Non-pigmented ciliary epithelial cell (primary cell): ENCODE measurements around the gene GPC3.
A peak's percentile ranks its signal among the peaks of the same experiment; 100 is the strongest.
"Not testable (repeated sequence)": the region's sequence is repeated elsewhere in the genome, so short reads cannot be mapped to it uniquely, and the experiment has no call there.

Source experiments
- DNase-seq: peaks from one replicate; pipeline ENCODE4 v3.0.0-alpha.2; 2010; ENCODE audit warnings: low read depth

Gene GPC3

DNA sequence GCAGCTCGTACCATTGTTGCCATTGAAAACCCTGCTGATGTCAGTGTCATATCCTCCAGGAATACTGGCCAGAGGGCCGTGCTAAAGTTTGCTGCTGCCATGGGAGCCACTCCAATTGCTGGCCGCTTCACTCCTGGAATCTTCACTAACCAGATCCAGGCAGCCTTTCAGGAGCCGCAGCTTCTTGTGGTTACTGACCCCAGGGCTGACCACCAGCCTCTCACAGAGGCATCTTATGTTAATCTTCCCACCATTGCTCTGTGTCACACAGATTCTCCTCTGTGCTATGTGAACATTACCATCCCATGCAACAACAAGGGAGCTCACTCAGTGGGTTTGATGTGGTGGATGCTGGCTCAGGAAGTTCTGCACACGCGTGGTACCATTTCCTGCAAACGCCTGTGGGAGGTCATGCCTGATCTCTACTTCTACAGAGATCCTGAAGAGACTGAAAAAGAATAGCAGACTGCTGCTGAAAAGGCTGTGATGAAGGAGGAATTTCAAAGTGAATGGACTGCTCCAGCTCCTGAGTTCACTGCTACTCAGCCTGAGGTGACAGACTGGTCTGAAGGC lies 222.3 kb downstream of the GPC3 start:
- DNase-seq = not testable (repeated sequence)

DNA sequence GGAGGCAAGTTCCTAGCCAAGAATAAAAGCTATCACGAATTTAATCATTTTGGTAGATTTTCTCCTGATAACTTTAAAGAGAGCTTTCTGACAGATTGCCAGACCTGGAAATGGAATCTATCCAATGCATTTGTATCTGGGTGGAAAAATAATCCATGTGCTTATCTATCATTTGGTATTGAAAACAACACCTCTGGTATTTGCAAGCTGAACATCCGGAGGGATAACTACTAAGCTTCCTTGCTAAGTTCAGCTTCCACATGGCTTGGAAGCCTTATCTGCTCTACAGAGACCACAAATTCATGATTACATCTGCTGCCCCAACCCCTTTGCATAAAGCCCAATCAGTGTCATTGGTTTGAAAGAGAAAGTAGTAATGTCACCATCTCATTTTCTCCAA lies 230.7 kb downstream of the GPC3 start:
- DNase-seq = no peak

DNA sequence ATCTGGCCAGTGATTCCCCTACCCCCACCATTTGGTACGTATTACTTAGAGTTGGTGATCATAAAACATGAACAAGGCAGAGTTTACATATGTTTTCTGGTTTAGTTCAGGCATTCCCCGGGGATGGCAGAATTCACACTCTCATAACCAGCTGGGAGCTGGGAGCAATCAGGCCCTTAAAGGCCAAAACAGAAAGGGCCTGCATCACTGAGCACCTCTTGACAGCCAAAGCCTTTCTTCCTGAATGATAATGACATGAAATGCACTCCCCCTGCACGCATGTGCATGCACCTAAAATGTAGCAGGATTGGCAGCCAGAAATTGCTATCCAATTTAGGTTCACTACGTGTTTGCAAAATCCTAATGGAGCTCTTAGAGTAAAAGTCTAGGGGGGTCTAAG lies 235.4 kb downstream of the GPC3 start:
- no peak for DNase-seq

DNA sequence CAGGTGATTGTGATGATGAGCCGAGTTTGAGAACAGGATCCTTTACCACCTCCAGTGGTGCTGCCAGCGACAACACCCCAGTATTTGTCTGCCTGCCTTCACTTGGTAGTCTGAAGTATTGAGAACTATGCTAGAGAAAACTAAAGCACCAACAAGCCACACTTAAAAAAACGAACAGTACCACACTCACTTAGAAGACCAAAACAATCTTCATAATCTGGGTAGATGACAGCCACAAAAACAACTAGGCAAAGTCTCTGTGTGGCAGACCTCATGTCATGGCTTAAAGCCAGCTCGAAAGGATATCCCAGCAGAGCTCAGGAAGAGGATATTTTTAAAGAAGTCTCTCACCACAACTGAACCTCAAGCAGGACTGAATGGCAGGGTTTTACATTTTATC lies 236.0 kb downstream of the GPC3 start:
- DNase-seq = no peak

DNA sequence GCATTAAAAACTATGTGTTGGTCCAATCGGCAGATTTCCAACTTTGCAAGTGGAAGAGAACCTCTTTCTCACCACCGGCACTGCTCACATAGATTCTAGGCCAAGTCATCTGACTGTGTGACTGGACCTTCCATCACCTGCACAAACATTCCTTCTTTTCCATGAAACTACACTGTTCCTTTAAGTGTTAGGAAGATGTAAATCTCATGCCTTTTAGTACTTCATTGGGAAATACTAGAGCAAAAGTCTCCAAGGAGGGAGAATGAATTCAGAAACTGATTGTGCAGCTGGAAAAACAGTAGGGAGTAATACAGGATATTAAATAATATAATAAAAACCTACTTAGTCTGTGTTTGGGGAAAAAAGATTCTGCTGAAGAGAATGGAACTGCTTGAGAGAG lies 238.2 kb downstream of the GPC3 start:
- no peak for DNase-seq

DNA sequence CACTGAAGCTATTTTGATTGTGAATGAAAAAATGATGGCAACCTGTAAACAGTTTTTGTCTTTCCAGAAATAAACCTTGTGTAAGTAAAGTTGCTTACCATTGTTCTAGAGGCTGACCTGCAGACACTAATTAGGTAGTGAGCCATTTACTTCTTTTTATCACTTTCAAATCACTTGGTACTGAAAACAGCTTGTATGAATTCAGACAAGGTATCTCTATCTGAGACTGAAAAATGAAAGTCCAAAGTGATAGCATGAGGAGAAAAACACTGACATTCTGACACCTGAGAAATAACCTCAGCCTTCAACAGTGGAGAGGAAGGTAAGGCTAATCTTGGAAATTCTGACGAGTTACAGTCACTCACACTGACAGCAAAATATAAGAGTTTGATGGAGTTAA lies 238.8 kb downstream of the GPC3 start:
- no peak for DNase-seq

DNA sequence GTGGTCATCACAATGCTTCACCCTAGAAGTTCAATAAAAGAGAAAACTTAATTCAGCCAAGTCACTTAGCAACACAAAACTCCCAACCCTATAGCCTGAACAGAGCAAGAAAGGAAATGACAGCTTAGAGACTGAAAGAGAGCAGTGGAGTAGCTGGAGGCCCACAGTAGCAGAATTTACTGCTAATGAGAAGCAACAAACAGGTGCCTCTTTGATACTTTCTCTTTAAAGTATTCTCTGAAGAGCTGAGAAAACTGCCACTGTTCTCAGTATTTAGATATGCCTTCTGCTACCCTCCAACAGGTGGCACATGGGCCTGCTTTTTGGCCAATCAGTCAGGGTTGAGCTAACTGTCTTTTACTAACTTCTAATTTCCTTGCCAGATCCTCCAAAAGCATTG lies 240.0 kb downstream of the GPC3 start:
- no peak for DNase-seq

DNA sequence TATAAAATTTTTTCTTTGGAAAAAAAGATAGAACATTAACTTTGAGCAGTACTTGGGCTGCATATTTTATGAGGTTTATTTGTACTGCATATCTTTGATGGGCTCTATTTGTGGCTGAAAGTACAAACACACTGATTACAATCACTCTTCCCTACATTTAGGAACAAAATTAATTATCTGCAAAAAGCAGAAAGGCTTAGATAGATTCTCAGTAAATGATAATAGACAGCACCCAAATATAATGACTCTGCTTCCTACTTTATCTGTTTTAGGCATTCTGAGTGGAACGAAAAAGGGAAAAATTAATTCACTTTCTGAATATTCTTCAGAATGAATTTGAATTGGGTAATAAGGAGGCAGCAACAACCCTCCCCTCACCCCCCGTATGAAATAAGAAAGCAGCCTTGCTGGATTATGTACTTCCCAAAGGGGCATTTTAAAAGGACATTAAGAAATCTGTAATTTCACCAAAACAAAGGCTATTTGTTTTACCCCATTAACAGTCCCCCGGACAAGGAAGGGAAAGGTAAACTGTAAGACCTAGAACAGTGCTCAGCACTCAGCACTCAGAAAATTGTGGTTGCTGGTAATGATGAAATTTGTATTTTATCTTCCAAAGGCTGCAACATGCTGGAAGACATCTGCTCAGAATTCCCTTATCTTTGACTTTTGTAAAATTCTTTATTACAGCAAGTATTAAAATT lies 242.6 kb downstream of the GPC3 start:
- DNase-seq = no peak

DNA sequence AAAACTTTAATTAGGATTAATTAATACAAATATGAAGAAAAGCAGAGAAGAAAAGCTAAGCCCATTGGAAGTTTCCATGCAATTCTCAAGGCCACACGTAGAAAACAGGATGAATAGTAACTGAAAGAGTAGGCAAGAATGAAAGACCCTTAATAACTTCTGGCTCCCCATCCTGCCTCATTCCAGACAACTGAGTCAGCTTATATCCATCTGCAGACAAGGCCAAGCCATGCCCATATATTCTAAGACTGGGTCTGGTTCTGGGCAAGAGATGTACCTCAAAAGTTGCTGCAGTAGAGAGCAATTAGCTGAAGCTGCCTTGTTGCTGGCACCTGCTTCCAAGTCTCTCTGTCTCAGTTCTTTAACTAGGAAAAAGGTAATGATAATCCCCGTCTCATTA lies 244.1 kb downstream of the GPC3 start:
- DNase-seq = no peak

DNA sequence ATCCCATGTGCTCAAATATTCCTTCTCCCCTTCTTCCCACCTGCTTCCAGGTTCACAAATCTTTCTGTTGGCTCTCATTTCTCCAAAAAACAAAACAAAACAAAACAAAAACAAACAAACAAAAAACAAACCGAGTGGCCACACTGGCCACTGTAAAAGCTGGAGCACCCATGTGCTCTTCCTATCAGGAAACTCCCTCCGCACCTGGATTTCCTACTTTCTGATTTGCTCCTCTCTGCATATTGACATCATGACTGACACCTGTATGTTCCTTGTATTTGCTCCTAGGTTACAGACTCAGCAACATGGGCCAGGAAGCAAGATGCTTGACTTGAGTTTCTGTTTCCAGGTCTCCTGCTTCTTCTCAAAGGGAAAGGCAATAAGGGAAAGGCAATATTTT lies 258.8 kb downstream of the GPC3 start:
- no peak for DNase-seq

DNA sequence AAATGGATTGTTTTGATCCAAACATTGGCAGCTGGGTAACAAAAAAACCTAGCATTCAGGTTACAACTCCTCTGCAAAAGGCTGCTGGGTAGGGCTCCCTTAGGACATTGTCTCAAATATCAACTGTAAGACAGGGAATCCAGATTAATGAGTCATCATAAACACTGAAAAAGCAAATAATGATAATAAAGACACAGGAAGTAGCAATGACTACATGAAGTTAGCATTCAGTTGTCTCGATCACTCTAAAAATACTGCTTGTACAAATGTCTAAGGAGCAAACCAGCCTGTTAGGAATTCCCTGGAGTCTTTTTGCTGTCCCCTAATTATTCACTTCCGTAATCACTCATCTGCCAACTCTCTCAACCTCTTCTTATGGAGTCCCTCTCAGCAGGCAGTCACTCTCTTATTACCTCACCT lies 259.2 kb downstream of the GPC3 start:
- peak; percentile 35 for DNase-seq

DNA sequence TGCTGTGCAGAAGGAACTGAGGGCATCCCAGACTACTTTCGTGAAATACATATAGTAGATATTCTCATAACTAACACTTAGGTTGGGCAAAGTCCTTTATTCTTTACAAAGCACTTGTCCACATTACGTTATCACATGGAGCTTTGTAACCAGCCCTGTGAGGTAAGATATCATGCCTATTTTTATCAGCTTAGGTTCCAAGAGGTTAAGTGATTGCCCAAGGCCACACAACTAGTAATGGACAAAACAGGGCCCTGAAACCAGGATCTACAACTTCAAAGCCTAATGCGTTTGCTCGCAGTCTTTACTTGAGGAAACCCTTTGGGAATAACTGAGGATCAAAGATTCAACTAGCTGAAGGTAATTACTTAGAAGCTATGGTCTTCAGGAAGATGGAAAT lies 261.5 kb downstream of the GPC3 start:
- DNase-seq = no peak

DNA sequence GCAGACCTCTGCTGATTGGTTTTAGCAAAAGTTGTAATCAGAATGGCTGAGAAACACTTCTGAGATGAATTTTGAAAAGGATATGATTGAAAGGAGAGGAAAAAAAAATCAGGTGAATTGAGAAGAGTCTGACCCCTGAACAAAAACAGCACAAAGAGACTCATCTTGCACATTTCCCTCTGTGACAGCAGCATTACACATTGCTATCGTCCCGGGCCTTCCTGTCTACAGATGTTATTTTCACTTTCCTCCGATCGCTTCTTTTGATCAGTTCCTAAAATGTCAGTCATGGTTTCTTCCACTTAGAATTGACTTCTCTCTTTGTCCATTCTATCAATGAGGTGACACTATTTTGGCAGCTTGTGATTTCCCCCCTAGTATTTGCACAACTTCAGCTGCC lies 262.6 kb downstream of the GPC3 start:
- DNase-seq = no peak

DNA sequence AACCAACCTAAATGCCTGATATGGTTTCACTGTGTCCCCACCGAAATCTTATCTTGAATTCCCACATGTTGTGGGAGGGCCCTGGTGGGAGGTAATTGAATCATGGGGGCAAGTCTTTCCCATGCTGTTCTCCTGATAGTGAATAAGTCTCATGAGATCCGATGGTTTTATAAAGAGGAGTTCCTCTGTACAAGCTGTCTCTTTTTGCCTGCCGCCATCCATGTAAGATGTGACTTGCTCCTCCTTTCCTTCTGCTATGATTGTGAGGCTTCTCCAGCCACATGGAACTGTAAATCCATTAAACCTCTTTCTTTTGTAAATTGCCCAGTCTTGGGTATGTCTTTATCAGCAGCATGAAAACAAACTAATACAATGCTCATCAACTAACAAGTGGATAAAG lies 265.1 kb downstream of the GPC3 start:
- not testable (repeated sequence) for DNase-seq

DNA sequence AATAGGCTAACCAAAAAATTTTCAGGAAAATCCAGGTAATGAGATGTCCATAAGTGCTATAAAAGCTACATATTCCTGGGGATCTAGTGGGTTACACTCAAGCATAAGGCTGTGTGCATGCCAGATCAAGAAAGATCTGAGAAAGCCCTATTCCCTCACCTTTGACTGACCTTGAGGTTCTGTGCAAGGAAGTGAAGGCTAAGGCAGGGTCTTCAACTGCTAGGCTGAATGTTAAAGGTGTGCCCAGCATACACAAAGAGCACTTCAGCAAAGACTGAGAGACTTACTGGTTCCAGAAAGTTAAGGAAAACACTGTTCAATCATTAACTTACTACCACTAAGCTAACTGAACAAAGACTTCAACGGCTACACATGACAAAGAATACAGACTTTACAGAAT lies 269.7 kb downstream of the GPC3 start:
- DNase-seq = no peak

DNA sequence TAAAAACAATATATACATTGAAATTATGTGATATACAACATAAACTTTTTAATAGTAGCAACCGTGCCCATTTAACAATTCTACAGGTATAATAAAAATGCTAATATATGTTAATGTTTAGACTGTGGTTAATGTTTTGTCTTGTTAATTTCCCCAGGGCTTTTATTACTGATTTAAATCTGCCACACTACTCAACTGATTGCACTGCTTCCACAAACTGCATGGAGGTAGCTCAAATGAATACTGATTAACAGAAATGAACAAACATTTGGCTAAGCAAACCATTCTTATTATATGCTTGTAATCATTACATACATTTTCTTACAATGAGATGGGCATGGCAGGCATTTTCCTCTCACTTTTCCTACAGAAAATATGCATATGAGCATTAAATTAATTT lies 275.9 kb downstream of the GPC3 start:
- no peak for DNase-seq

DNA sequence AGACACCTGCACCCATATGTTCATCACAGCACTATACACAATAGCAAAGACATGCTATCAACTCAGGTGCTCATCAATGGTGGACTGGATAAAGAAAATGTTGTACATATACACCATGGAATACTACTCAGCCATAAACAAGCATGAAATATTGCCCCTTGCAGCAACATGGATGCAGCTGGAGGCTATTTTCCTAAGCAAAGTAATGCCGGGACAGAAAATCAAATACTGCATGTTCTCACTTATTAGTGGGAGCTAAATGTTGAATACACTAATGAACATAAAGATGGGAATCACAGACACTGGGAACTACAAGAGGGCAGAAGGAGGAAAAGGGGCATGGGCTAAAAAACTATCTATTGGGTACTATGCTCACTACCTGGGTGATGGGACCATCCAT lies 278.5 kb downstream of the GPC3 start:
- no peak for DNase-seq

DNA sequence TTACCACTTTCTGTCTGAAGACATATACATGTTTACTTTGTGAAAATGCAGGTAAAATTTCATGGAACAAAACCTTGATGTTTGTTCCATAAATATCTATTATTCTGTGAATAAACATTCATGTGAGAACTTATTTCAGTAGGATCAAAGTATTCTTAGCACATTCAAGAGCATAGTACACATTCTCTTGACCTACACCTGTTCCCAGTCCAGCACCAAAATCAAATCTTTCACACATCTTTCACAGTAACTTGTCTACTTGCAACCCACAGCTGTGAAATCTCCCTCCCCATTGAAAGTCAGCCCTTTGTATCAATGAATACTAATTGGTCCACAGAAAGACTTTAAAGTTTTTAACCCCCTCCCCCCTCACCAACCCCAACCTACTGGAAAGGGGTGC lies 283.2 kb downstream of the GPC3 start:
- no peak for DNase-seq

DNA sequence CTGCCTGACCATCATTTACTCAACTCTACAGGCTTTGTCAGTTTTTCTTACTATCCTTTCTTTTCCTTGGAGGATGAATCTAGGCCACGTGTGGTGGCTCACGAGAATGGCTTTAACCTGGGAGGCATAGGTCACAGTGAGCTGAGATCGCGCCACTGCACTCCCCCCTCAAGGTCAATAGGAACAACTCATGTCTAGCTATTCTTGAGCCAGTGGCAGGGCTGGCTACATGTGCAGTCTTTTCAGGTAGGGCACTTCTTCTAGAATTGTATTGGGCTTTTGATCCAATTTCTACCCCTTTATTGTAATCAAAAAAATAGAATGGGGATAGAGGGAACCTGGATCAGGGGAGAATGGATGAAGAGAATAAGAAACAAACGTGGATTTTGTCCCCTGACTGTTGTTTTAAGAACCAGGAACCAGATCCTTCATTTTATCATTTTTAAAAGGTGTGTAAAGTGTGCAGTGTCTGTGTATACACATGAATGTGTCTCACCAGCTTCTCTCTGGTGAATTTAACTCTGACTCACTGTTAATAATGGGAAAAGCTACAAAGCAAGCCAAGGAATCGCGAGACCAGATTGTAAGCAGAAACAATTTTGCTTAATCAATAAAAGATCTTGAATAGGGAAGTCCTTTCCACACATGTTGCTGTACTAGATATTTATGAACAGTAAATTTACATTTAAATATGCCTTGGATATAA lies 286.2 kb downstream of the GPC3 start:
- no peak for DNase-seq

DNA sequence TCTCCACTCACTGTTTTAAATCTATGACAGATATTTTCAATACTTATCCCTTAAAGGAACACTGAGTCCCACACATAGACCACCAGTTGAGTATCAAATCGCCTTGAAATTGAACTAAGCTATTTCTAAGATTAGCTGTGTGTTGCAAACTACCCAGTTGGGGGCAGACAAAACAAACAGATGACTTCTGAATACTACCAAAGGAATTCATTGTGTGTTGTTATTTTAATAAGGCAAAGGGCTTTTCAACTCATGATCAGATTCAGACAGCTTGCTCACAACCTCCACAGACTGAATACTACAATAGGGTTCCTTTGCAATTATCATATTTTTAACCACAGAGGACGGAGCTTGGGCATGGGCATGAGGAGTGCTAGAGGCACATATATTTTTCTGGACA lies 287.1 kb downstream of the GPC3 start:
- no peak for DNase-seq

DNA sequence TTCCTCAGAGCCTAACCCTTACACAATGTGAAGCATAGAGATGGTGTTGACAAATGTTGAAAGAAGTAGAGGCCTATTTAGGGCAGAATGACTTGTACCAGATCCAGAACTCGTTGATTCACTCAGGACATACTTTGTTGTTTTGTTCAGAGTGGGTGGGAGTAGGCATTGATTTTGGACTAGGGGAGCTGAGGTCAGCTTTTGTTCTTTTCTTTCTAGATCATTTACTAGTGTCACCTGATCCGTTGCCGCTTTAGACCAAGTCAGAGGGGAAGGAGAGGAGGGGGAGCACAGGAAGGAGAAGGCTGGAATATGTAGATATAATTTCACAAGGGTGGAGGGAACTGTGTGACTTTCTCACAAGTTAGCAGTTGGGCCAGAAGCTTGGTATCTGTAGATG lies 287.7 kb downstream of the GPC3 start:
- no peak for DNase-seq

DNA sequence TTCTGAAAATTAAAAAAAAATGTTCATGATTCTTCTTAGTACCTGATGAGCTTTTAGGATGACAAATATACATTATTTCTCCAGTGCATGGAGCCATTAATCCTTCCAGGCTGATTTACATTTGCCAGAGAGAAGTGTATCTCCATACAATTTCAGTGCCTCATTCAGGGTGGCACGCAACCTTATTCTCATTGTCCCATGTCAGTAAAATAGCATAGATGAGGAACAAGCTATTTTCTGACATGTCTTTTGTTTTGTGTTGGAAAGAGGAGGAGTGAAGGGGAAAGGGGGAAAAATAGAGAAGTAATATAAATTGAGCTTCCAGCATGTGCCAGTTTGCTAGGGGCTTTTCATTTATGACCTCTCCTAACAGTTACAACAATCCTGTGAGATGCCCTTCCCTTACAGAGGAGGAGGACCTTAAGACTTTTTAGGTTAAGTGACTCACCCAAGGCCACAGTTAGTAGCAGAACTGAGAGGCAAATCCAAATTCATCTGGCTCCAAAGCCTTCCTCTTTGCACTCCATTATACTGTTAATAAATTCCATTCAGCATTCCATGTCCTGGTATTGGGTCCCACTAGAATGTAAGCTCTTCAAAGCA lies 295.3 kb downstream of the GPC3 start:
- no peak for DNase-seq

DNA sequence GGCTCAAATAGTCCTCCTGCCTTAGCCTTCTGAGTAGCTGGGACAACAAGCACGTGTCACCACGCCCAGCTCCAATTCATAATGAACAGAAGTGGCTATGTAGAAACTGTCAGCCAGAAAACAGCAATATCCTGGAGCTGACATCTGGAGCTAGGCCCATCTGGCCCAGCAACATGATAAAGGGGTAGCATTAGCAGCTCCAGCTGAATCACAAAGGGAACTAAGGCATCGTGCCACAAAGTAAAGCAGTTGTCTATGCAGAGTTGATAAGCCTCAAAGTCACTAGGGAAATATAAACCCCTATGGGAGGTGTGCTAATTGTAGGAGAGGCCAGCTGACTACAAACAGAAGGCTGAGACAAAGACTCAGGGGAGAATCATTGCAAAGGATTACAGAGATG lies 299.6 kb downstream of the GPC3 start:
- DNase-seq = no peak
